WTC11 (cell line): ENCODE data around the gene APBA1. TPM values are rescaled to one million over a fixed set of nuclear protein-coding genes. Genes with fewer than 3 reads are reported as not detected.
A peak's percentile ranks its signal among the peaks of the same experiment; 100 is the strongest.

Experiments used
- ATAC-seq: fragments of 200-7000 bp; cut with Tn5 transposase; 2 replicates; pipeline ENCODE4 v1.10.0; 2021; ENCODE audit warnings: mild to moderate bottlenecking, moderate library complexity
- CTCF ChIA-PET: fragments of 300-600 bp; sonication (Branson Sonifier 250); formaldehyde crosslinking; loops from one replicate; lab custom pipeline; 2021; ENCODE audit warnings: antibody characterized with exemption; lab: Charles Lee
- POLR2A ChIA-PET: fragments of 350-600 bp; sonication (Branson Sonifier 250); formaldehyde crosslinking; loops from one replicate; lab custom pipeline; 2021; ENCODE audit warnings: antibody characterized with exemption; lab: Charles Lee
- DNase-seq: peaks from one replicate; pipeline ENCODE4 v3.0.0; 2021; ENCODE audit warnings: low spot score
- H3K27ac Mint-ChIP-seq: 2 replicates; pipeline ENCODE4 v1.8.0; 2021; ENCODE audit warnings: mixed read lengths
- H3K27me3 Mint-ChIP-seq: 2 replicates; pipeline ENCODE4 v1.8.0; 2021; ENCODE audit warnings: low read depth, mild to moderate bottlenecking, moderate library complexity, mixed read lengths
- H3K36me3 Mint-ChIP-seq: 2 replicates; pipeline ENCODE4 v1.8.0; 2021; ENCODE audit warnings: mixed read lengths
- H3K4me1 Mint-ChIP-seq: 2 replicates; pipeline ENCODE4 v1.8.0; 2022; ENCODE audit warnings: mixed read lengths
- H3K4me3 Mint-ChIP-seq: 2 replicates; pipeline ENCODE4 v1.8.0; 2021; ENCODE audit warnings: mild to moderate bottlenecking, moderate library complexity, mixed read lengths
- H3K9me3 Mint-ChIP-seq: 2 replicates; pipeline ENCODE4 v1.8.0; 2021; ENCODE audit warnings: mixed read lengths
- AR ChIP-seq: fragments of 250-450 bp; sonication (Bioruptor Pico); IDR thresholded peaks from 2 replicates; pipeline ENCODE4 v1.9.0; 2021; ENCODE audit warnings: mild to moderate bottlenecking
- ARID4B ChIP-seq: sonication (generic); formaldehyde crosslinking; IDR thresholded peaks from 2 replicates; pipeline ENCODE4 v1.8.0; 2023; ENCODE audit warnings: missing genetic modification reagents, mild to moderate bottlenecking, borderline replicate concordance
- ATF1 ChIP-seq: sonication (generic); formaldehyde crosslinking; IDR thresholded peaks from 2 replicates; pipeline ENCODE4 v1.8.1; 2023; ENCODE audit warnings: mild to moderate bottlenecking, moderate library complexity, missing genetic modification reagents
- CBFB ChIP-seq: sonication (generic); formaldehyde crosslinking; IDR thresholded peaks from 2 replicates; pipeline ENCODE4 v1.8.1; 2022; ENCODE audit warnings: mild to moderate bottlenecking, low read depth, missing genetic modification reagents
- CTCF ChIP-seq: fragments of 200-600 bp; IDR thresholded peaks from 2 replicates; pipeline ENCODE4 v1.8.0; 2022; ENCODE audit warnings: antibody characterized with exemption
- E2F1 ChIP-seq: sonication (generic); formaldehyde crosslinking; IDR thresholded peaks from 2 replicates; pipeline ENCODE4 v1.8.0; 2022; ENCODE audit warnings: mild to moderate bottlenecking, missing genetic modification reagents
- ERG ChIP-seq: fragments of 250-450 bp; sonication (Bioruptor Pico); IDR thresholded peaks from 2 replicates; pipeline ENCODE4 v1.8.0; 2021; ENCODE audit warnings: mild to moderate bottlenecking
- ETV6 ChIP-seq: sonication (generic); formaldehyde crosslinking; IDR thresholded peaks from 2 replicates; pipeline ENCODE4 v1.8.1; 2022; ENCODE audit warnings: mild to moderate bottlenecking, missing genetic modification reagents
- KAT7 ChIP-seq: sonication (generic); formaldehyde crosslinking; IDR thresholded peaks from 2 replicates; pipeline ENCODE4 v1.8.1; 2023; ENCODE audit warnings: missing genetic modification reagents, mild to moderate bottlenecking, borderline replicate concordance
- OVOL2 ChIP-seq: fragments of 250-450 bp; sonication (Bioruptor Pico); IDR thresholded peaks from 2 replicates; pipeline ENCODE4 v1.9.0; 2021; ENCODE audit warnings: mild to moderate bottlenecking, borderline replicate concordance
- TEAD4 ChIP-seq: sonication (generic); formaldehyde crosslinking; IDR thresholded peaks from 2 replicates; pipeline ENCODE4 v1.8.0; 2022; ENCODE audit warnings: mild to moderate bottlenecking, missing genetic modification reagents
- USF1 ChIP-seq: sonication (generic); formaldehyde crosslinking; IDR thresholded peaks from 2 replicates; pipeline ENCODE4 v1.8.0; 2022; ENCODE audit warnings: mild to moderate bottlenecking, missing genetic modification reagents
- USF2 ChIP-seq: sonication (generic); formaldehyde crosslinking; IDR thresholded peaks from 2 replicates; pipeline ENCODE4 v1.8.1; 2023; ENCODE audit warnings: mild to moderate bottlenecking, missing genetic modification reagents, moderate library complexity
- ZMAT4 ChIP-seq: fragments of 250-450 bp; sonication (Bioruptor Pico); IDR thresholded peaks from 2 replicates; pipeline ENCODE4 v1.9.0; 2021; ENCODE audit warnings: mild to moderate bottlenecking
- ZNF121 ChIP-seq: sonication (generic); formaldehyde crosslinking; IDR thresholded peaks from 2 replicates; pipeline ENCODE4 v1.8.0; 2023; ENCODE audit warnings: missing genetic modification reagents
- ZNF425 ChIP-seq: fragments of 250-450 bp; sonication (Bioruptor Pico); conservative IDR thresholded peaks from 2 replicates; pipeline ENCODE4 v1.9.0; 2021; ENCODE audit warnings: mild to moderate bottlenecking
- ZNF671 ChIP-seq: fragments of 250-450 bp; sonication (Bioruptor Pico); IDR thresholded peaks from 2 replicates; pipeline ENCODE4 v1.8.0; 2021; ENCODE audit warnings: mild to moderate bottlenecking
- total RNA-seq: library from RNA; stranded (reverse); gene quantifications from 3 replicates; pipeline ENCODE4 v1.2.3, GENCODE V29; 2021

The APBA1 gene
- total RNA-seq, 1 experiment from 2014 or later = 0.94 TPM

- Mint-ChIP-seq H3K9me3 (no peaks in the 10 kb centered on the region), H3K4me3 (0 out of 2 replicates have a peak overlapping the region, but pooled peaks have one; percentile 0), H3K27ac (0 out of 2 replicates have a peak overlapping the region, but pooled peaks have one; percentile 2), H3K27me3 (peaks cover 31% of the 10 kb centered on the region), H3K4me1 (peaks cover 11% of the 10 kb centered on the region; the same call in 1 of the 2 replicates), H3K36me3 (no peaks in the 10 kb centered on the region)
- DNase-seq (peak; percentile 33), ATAC-seq (peak; percentile 35)
- ChIA-PET POLR2A (no interaction called here), CTCF (interaction anchor here (0.5 to 2.9 kb wide), 10 partner anchors 12 to 281 kb away, joined by 3 to 30 read pairs (median 6); no protein-coding TSS in a partner anchor)
- TF ChIP-seq CTCF (no peak), E2F1 (no peak), KAT7 (CRISPR knock-in tag) (no peak), ZNF425 (CRISPR knock-in tag) (no peak), OVOL2 (CRISPR knock-in tag) (no peak), ATF1 (no peak), TEAD4 (no peak), ZNF121 (CRISPR knock-in tag) (no peak), ETV6 (CRISPR knock-in tag) (no peak), USF2 (CRISPR knock-in tag) (no peak), CBFB (CRISPR knock-in tag) (no peak), ZMAT4 (no peak), USF1 (CRISPR knock-in tag) (no peak), ERG (CRISPR knock-in tag) (no peak), ARID4B (CRISPR knock-in tag) (no peak), AR (CRISPR knock-in tag) (no peak), ZNF671 (CRISPR knock-in tag) (no peak)
These were observed 2.0 kb upstream of the APBA1 start for GRCh38 chr9:69674112-69674685.
